Activated CD8-positive, alpha-beta memory T cell treated with anti-CD3 and anti-CD28 coated beads, Interleukin-2, amount 50 U/mL, for 24 hours (primary cell): ENCODE measurements around the gene CCDC51.

Source experiments
- DNase-seq: peaks from one replicate; pipeline ENCODE4 v3.0.0-alpha.2; 2020; ENCODE audit errors: extremely low read depth

The CCDC51 gene

DNA sequence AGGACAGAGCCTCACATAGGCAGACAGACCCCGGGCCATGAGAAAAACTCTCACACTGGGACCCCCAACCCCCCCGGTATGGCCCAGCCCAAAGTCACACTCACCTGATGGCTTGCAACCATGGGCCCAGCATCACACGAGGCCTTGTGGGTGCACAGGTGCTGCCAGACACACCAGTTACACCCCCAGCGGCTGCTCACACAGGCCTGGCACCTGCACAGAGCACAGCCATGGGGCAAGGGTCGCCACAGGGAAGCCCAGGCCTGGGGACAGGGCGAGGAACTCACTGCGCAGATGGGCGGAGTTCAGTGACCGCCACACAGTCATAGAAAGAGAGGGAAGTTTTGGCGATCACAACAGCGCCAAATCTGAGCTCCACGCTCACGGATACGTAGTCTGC lies 19.4 kb downstream of the CCDC51 start:
- no peak for DNase-seq

DNA sequence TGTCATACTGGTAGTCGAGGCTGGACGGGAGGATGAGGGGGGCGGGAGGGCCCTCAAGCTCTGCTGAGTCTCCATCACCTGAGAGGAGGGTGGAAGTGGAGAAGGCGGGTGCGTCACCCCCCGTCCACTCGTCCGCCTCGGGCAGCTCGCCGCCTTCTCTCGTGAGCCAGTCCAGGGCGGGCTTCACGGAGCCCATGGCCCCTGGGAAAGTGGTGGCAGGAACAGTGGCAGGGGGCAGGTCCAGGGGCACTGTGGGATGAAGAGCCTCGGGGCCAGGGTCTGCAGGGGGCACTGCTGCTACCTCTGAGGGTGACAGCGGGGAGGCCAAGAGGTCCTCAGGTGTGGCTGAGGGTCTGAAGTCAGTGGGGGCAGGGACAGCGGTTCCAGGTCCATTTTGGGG lies 20.3 kb downstream of the CCDC51 start:
- no peak for DNase-seq

DNA sequence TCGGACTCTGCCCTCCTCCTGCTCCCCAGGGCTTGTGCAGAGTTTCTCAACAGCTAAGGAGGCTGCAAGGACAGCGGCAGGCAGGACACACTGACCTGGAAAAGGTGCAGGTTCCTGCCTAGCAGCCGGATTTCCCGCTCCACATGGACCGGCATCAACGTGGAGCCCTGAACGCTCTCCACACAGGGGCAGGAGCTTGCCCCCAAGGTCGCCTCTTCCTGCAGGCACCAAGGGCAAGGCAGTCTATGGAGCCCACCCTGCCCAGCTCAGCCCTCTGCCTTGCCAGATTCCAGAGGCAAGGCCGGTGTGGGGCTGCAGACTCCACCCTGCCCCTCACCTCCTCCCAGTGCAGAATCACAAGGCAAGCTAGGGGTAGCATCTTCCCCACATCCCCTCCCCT lies 20.8 kb downstream of the CCDC51 start:
- DNase-seq = no peak

DNA sequence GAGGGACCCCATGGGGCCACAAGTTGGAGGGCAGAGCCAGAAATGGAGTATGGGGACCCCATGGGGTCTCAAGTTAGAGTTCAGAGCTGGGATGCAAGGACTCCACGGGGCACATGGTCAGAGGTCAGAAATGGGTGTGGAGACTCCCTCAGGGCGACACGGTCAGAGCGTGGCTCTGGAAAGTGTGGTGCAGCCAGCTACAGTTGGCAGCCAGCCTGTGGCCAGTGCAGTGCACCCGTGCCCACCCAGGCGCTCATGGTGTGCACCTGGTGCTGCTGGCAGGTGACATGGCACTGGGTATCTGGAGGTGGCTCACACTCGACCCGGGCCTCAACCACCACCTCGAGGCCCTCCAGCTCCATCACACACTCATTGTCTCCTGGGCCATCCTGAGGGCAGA lies 21.3 kb downstream of the CCDC51 start:
- DNase-seq = no peak

DNA sequence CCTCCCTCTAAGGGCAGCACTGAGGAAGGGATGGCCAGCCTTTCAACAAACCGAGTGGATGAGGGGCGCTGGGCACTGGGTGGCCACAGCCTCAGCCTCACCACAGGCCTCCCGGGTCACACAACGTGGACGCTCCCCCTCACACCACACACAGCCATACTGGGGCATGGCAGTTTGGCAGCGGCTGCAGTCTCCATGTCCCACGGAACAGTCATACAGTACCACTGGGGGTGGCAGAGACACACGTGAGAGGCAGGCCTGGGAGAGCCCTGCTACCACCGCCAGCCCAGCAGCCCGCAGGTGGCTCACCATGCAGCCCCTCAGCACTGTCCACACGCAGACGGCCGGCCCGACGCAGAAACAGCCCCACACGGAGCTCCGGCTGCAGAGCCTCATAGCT lies 21.8 kb downstream of the CCDC51 start:
- no peak for DNase-seq

DNA sequence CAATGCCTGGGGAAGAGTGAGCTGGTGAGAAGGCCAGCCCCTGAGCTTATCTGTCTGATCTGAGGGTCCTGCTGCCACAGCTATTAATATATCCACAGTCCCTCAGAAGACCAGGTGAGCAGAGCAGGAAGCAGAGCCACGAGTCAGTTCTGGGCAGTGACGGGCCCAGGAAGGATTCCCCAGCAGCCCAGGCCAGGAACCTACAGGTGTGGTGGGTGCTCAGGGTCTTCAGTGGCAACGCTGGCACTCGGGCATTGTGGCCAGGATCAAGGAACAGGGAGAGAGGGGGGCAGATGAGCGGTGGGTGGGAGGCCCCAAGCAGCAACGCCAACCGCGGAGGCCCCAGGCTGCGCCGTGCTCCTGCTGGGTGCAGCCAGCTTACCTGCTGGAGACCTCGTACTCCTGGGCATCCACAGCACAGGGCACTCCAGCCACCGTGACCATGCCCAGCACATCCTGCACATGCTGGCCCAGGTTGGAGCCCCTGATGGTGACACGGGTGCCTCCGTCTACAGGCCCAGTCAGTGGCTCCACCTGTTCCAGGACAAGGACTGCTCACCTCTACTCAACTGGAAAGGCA lies 22.3 kb downstream of the CCDC51 start:
- DNase-seq = no peak

DNA sequence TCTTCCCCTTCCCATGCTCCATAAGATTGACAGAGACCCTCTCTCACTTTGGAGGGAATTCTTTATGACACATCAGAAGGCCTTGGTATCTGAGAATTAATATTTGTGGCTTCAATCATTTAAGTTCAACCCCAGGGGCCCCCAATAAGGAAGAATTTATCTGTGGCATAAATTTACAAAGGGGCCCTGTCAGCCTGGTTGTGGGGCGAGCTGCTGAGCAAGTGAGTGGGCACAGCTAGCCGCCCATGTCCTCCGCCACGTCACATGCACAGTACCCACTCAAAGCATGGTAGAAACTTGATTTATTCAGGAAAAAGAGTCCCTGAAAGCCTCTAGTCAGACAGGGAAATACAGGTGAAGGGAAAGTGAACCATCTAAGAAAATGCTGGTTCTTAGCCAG lies 23.4 kb downstream of the CCDC51 start:
- no peak for DNase-seq

DNA sequence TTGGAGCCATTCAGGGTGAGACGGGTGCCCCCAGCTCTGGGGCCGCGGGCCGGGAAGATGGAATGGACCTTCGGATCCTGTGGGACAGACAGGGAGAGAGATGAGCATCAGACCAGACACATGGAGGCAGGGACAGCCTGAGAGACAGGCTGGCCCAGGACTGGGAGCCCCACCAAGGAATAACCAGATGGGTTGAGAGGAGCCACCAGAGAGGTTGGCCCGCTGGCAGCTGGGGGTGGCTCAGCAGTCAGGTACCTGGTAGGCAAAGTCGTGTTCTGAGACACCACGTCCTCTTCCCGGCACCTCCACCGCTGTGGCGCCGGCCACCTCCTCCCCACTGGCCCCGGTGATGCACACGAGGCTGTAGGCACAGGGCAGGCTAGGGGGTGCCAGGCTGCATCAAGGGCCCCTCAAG lies 23.8 kb downstream of the CCDC51 start:
- DNase-seq = no peak

DNA sequence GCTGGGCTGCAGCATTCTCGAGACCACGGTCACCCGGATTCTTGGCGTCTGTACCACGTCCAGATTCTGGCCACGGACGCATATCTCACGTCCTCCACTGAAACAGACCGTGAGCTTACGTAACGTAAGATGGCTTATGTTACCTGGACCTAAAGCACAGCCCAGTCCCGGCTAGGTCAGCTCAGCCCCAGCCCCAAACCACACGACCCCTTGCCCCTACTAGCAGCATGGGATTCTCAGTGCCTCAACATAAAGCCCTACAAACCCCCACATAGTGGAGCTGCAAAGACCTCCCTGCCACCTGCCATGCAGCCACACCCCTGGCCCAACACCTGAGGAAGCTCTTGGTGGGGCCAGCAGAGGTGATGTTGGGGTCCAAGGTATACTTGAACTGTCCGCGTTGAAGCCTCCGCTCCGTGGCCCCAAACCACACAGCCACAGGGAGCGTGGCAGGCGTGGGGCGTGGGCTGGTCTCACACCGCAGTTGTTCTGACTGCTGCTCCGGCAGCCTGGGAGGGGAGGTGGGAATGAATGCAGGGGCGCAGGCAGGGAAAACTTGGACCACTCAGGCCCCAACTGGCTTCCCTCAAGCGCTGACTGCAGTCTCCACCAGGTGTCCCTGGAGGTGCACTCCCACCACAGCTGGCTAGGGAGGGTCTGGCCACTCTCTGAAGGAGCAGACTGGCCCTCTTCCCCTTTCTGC lies 24.5 kb downstream of the CCDC51 start:
- no peak for DNase-seq

DNA sequence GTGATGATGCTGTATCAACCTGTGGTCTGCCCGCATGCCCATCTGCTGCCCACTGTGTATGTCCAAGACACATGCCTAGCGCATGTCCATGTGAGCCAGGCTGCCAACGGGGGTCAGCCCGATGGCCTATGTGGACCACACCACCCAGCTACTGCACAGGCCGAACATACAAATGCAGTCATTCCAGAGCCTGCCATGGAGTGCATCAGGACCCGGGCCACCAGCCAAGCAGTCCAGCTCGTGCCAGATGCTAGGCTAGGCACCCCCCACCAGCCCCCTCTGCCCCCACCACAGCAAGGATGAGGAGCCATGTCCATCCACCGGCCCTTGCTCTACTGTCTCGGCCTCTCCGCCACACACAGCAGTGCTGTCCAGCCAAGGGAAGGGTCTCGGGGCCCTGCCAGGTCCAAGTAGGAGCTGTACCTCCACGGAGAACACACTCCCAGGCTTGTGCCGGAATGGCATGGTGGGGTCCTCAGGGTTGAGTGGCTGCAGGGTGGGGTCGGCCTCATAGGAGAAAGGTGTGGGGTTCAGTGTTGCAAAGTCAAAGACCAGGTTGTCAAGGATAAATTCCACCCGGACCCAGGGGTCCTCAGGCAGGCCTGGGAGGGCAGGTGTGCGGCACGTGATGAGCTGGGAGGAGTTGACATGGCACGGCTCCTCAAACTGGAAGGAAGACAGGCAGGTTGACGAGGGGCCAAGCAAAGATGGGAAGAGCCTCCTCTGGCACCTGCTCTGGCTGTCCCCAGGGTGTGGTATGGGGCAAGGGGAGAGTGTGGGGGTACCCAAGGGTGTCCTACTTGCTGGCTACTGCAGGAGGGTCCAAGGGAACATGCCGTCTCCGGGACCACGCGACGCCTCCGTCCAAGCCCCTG lies 25.3 kb downstream of the CCDC51 start:
- DNase-seq = no peak

DNA sequence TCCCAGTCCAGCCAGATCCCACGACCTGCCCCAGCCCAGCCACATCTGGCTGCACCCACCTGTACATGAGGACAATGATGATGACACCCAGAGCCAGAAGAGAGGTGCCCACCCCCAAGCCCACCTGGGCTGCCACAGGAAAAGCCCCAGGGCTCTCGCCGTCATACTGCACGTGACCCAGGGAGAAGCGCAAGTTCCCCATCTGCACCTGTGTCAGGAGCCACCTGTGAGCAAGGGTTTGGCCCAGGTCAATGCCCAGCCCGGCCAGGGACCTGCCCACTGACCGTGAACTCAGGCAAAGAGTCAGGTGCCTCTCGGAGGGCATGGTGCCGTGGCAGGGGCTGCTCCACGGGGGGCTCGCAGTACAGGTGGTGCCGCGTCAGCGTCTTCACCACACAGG lies 26.3 kb downstream of the CCDC51 start:
- DNase-seq = no peak

DNA sequence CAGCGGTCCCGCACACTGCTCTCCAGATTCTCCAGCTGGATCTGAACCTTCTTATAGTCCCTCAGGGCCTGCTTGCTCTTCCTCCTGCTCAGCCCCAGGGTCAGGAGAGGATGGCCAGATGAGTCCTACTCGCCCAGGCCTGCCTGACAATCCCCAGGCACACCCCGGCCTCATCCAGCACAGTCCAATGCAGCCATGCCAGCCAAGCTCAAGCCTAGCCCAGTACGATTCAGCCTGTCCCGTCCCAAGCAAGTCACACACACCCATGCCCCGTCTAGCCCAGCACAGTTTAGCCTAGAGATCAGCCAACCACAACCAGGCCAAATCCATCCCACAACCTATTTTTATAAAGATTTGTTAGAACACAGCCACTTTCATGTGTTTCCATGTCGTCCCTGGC lies 26.8 kb downstream of the CCDC51 start:
- no peak for DNase-seq

DNA sequence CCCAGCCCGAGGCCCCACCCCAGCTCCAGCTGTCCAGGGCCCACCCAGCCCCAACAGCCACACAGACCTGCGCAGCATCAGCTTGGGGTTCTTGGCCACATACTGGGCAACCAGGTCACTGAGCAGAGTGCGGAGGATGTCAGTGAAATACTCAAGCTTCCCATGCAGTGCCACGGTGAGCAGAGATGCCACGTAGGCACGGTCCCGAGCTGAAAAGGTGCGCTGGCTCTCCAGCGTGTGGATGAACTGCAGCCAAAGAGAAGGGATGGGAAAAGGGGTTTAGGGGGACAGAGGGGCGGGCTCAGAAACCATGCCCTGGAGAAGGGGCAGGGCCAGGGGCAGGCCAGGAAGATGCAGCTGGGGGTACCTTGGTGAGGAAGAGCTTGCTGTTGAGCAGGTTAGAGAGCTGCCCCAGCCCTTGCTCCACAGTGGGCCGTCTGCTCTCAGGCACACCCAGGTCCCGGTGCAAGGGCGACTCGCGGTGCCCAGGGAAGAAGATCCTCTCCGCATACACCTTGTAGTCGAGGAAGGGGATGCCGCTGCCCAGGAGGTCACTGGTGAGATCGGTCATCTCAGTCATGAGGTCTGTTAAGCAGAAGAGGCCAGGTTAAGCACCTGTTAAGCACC lies 27.4 kb downstream of the CCDC51 start:
- no peak for DNase-seq

DNA sequence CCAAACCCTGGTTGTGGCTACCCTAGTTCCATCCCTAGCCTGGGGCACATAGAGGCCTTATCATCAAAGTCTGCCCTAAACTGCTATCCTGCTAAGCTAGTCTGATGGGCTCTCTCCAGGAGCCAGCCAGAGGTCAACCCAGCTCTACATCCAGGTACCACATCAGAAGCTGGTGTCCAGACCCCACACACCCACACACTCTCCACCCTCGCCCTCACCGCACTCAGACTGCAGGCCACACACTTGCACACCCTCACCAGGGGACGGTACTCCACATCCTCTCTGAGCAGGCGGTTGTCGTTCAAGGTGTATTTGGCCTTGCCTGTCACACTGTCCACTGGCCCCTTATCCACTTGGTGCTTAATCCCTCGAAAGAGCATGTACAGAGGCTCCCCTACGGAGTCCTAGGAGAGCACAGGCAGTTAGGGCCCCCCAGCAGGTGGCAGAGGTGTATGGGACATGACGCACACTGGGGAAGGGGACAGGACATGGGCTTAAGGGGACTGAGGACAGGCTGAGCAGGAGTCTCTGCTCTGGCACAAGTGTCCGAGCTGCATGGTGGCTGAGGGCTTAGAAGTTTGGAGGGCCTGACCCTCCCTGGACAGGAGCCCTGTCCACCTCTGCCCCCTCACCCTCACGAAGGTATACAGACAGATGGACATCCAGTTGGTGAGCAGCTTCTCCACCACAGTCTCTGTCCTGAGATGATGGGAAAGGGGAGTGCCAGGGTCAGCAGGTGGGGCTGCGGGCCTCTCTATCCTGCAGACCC lies 28.1 kb downstream of the CCDC51 start:
- DNase-seq = no peak

DNA sequence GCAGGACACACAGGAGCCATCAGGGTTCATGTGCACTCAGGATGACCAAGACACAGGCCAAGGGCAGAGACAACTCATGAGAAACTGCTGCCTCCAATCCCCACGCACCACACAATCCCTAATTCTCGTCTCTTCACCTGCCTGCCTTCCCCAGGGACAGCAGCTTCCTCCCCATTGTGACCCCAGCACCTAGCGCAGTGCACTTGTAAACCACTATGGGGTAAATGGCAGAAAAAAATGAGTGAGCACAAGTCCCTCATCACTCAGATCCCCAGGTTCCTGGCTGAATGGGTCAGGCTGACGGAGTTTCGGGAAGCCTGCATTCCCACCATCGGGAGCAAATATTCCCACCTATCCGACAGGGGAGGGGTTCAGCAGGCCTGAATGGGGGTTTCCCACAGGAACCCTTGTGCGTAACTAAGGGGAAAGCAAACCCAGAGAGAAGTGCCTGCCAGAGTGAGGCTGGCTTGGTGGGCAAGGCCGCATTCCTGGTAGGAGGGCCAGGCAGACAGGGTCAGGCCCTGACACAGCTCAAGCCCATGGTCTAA lies 28.8 kb downstream of the CCDC51 start:
- DNase-seq = no peak

DNA sequence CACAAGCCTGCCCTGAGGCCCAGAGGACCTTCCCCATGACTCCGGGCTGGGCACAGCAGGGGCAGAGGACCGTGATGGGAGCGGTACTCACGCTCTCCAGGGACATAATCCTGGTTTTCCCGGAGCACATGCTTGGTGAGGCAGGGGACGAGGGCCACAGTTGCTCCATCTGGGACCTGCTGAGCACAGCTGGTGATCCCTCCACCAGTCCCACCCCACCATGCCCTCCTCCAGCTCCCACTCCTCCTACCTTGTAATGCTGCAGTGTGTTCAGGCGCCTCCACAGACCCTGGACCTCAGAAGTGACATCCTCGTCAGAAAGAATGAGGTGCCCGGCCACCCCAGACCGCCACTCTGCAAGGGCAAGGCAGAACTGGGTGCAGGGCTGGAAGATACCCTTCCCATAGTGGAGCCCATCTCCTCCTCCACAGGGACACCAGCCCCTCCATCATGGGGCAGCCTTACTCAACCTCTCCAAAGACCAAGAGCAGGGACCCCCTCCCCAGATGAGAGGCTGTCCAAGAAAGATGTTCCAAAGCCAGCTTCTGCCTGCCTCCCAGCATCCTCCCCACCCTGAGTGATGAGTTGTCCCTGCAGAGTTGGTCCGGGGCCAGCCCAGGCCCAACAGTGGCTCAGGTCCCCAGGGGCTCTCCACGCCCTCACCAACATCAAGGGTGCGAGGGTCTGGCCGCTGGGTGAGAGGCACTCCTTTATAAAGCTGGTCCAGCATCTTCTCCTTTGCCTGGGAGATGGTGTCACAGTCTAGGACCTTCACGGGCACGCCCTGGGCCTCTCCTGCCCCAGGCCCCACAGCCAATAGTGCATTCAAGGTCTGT lies 29.5 kb downstream of the CCDC51 start:
- DNase-seq = no peak

DNA sequence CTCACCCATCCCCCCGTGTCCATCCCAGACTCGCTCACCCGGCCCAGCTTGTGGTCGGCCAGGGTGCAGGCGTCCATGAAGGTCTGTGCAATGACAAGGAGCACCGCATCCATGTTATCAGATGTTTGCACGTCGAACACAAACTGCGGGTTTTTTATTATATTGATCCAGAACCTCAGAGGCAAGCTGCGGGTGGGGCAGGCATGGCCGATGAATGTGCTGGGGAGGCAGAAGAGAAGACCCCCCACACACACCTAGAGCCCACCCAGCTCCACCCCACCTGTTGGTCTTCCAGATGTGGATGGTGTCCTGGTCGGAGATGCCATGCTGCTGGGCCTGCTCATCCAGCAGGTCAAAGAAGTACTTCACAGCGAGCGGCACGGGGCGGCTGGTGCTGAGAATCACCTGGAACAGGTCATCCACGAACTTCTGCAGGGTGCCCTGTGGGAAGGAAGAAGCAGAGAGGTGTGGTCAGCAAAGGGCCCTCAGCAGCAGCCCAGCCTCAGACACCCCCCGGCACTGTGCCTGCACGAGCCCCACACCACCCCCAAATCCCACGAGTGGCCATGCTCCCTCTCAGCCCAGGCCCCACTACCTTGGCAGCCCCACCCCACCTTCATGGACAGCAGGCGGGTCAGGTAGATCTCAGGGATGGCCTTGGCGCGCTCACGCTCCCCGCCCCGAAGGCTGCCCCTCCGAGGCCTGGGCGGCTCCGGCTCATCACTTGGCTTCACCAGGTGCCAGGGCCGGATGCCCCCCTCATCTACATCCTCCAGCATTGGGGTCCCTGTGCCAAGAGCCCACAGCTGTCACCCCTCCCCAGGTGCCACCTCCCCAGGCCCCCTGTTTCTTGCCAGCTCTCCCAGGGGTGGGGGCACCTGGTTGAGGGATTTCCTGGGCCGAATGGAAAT lies 30.4 kb downstream of the CCDC51 start:
- no peak for DNase-seq

DNA sequence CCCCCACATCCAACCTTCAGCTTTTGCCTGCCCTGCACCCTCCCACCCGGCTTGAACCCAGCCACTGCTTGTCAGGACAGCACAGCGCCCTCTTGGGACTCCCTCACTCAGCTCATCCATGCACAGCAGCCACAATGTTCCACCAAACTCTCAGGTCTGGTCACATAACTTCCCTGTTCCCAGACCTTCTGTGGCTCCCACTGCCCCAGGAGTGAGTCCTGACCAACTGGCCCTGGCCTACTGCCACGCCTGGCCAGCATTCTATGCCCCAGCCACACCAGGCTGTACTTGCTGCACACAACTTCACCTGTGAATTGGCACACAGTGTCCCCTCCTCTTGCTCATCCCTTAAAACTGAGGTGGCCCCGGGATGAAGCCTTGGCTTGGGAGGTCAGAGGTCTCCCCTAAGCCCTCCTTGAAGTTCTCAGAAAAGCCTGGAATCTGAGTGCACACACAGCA lies 31.1 kb downstream of the CCDC51 start:
- DNase-seq = no peak

DNA sequence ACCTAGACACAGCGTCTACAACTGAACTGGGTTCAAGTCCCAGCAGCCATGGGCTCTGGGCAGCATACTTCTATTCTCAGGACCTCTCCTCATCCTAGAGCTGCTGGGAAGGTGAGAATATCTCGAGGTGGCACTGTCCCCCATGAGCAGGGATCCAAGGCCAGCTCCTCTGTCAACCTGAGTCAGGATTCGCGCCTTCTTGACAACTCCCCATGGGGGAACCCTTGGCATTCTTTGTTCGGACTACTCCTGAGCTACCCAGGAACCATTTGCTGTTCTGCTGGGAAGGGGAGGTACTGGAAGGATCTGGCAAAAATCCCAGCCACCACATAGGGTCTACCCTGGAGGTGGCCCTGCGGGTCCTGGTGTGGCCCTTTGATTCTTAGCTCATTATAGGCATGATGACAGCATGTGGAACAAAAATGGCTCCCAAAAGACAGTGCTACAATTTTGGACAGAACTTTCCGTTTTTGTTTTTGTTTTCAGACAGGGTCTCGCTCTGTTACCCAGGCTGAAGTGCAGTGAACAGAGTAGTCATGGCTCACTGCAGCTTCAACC lies 32.3 kb downstream of the CCDC51 start:
- no peak for DNase-seq
